GM18519 (cell line): ENCODE data around the gene CCDC184.
"Not testable (repeated sequence)": the region's sequence is repeated elsewhere in the genome, so short reads cannot be mapped to it uniquely, and the experiment has no call there.

Experiments
- ATAC-seq: cut with Tn5 transposase; IDR thresholded peaks from one replicate; pipeline ENCODE4 v1.9.1; 2021; ENCODE audit warnings: mild to moderate bottlenecking, moderate library complexity; ENCODE audit not compliant: unreplicated experiment, low FRiP score

CCDC184 gene

GRCh38 chr12:48183091-48183875 lies at the start of gene CCDC184:
Gene CCDC184 (plus strand): TSS chr12:48183644. CDS start chr12:48184123, 479 bp downstream.
- ATAC-seq: peak; percentile 33

GRCh38 chr12:48135027-48135426 lies 48.4 kb upstream of the CCDC184 start:
- no peak for ATAC-seq

- no peak for ATAC-seq
Measured at GRCh38 chr12:48142818-48143674, 40.4 kb upstream of the CCDC184 start.

DNA sequence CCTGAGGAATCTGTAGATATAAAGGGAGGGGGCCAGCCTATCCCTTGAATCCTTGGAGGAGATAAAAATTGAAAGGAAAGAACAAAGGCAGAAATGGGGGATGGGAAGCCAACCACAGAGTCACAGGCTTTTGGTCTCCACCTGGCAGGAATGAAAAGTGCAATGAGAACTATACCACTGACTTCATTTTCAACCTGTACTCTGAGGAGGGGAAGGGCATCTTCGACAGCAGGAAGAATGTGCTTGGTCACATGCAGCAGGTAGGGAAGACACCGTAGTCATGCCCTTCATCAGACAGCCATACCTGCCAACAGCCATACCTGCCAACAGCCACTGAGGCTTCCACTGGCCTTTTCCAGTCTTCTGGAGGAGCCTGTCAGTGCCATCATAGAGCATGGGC lies 39.5 kb upstream of the CCDC184 start:
- ATAC-seq: no peak

- no peak for ATAC-seq
Measured at GRCh38 chr12:48145981-48146380, 37.5 kb upstream of the CCDC184 start.

DNA sequence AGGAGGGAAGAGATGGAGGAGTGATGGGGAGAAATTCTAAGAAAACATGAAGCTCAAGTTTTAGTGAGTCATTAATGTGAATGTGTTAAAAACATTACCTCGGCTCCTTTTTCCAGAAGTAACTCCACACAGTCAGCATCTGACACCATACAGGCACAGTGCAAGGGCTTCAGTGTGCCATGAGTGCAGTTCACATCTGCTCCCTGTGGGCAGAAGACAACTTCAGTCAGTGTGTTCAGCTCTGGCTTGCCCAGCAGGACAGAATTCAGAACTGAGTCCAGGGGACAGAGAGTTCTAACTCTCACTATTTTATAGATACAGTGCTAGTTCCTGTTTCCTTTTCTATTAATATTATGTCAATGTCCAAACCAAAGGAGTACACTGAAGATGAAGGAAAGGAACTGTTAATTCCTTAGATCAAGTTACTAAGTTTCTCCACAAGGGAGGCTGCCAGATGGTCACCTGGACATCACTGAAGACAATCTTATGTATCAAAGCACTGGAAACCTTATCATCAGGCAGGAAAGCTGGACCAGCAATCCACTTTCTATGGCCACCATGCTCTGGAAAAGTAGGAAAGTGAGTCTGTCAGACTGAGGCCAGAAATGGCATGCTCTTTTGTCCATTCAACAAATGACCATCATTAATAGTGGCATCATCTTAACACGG lies 32.2 kb upstream of the CCDC184 start:
- no peak for ATAC-seq

DNA sequence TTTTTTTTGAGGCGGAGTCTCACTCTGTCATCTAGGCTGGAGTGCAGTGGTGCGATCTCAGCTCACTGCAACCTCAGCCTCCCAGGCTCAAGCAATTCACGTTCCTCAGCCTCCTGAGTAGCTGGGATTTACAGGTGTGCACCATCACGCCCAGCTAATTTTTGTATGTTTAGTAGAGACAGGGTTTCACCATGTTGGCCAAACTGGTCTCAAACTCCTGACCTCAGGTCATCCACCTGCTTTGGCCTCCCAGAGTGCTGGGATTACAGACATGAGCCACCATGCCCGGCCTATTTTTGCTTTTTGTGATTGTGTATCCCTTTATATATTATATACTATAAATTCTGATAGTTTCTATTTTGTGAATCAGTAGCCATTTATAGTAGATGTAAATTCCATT lies 27.7 kb upstream of the CCDC184 start:
- ATAC-seq: not testable (repeated sequence)

DNA sequence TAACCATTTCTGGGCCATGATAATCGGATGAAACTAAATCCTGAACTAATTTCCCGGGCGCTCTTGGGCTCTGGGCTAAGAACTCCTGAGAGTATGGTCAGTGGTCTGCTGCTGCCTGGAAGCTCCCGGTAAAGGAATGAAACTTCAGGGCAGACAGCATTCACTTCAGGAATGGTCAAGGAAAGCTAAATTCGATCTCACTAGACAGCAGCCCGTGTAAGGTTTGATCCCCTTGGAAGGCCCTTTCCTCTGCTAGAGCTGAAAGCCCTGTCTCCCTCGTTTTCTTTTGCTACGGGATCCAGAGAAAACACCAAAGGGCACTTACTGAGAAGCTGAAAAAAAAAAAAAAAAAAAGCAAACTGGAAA lies 26.8 kb upstream of the CCDC184 start:
- no peak for ATAC-seq

DNA sequence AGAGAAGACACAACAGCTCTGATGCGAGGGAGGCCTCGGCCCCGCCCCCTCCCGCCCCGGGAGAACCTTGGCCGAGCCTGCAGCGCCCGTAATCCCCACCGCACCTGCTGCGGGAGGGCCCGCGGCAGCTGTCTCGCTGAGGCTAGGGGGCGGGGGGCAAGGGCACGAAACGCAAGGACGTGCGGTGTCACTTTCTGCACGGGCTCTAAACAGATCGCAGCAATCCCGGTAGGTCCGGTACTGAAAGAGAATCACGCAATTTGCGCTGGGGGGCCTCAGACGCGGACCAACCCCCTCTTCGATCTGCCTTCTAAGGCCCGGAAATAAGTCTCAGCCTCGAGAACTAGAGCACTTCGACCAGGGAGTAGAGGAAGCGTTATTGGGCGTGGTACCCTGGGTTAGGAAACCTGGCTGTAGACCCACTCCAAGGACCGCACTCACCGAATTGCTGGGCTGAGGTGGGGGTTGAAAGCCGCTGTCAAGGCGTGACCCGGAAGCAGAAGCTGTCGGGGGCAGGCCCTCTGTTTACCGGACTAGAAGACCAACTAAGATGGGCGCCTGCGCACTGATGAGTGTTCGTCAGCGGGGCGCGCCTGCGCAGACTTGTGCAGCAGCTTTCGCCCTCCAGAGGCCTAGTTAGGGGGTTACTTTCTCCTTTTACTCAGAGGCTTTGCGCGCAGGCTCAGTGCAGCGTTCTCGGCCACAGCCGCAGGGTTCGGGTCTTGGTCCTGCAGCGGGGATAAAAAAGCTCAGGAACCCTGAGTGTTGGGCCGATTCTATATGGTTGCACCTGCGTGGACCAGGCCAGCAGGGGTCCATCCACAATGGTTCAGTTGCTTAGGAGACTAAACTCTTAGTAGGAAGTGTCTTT lies 26.2 kb upstream of the CCDC184 start, which contains the start of gene ASB8:
Gene ASB8 (minus strand): TSS at position 498 of the 871 bp plus-strand sequence. CDS start 4,019 bp downstream, outside the sequence.
- ATAC-seq: peak; percentile 87

DNA sequence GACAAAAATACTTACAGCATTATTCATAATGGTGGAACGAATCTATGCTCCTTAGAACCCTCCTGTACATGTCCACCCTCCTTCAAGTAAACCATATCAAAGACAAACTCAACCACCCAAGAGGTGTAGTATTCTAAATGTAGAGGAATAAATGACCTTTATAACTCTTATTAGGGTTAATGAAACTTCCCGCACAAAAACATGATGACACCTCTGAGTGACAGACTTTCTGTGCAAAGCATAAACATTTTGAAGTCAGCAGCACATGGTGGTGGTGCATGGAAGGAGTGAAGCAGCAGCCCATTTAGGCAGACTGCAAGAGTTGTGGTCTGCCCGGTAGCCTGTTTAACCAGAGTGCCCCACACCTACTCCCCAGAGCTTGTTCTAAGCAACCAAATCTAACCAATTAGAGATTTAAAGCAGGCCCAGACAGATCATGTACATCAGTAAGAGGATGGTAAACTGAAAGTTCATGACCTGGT lies 25.5 kb upstream of the CCDC184 start:
- no peak for ATAC-seq

GRCh38 chr12:48160046-48160445 lies 23.4 kb upstream of the CCDC184 start:
- ATAC-seq: no peak

GRCh38 chr12:48160807-48161206 lies 22.6 kb upstream of the CCDC184 start:
- no peak for ATAC-seq

- ATAC-seq: no peak
Measured at GRCh38 chr12:48163150-48163747, 20.2 kb upstream of the CCDC184 start.

DNA sequence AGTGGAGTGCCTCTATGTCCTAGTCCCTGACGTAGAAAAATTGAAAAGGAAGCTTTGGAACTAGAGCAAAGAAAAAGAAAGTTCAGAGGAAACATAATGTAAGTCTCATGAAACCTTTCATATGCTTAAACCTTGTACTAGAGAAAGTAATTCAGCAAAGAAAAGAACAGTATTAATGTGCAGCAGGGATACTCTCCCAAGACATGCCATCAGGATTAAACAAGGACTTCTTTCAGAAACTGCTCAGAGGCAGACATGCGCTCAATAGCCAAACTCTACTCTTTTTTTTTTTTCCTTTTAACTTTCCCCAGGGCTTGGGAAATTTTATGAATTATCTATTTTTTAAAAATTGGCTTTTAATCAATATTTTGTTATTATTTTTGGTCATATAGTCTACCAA lies 19.0 kb upstream of the CCDC184 start:
- no peak for ATAC-seq

DNA sequence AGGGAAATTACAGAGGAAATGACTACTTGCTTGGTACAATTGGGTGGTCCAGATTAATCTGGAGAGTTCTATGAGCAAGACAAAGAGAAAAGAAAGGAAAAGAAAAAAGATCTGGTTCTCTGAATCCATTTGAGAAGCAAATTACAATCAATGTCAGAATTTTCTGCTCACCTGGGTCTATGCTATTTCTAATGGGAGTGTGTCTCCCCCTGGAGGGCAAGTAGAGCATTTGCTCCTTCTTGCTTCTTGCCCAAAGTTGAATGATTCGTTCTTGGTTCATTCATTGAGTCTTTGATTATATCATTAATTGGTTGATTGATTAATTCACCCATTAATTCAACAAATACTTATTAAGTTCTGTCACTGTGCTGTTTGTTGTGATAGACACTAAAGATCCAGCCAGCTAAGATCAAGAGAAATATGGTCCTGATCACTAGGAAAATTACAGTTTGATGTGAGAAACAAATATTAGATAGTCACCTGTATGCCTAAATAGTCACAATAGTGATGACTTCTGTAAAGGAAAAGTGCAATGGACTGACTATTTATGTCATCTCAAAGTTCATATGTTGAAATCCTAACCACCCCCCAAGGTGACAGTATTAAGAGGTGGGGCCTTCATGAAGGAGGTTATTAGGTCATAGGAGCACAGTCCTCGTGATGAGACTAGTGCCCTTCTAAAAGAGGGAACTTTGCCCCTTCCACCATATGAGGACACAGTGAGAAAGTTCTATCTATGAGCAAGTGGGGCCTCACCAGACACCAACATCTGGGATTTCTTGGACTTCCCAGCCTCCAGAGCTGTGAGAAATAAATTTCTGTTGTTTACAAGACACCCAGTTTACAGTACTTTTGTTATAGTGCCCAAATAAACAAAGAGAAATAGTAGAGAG lies 18.1 kb upstream of the CCDC184 start:
- no peak for ATAC-seq

DNA sequence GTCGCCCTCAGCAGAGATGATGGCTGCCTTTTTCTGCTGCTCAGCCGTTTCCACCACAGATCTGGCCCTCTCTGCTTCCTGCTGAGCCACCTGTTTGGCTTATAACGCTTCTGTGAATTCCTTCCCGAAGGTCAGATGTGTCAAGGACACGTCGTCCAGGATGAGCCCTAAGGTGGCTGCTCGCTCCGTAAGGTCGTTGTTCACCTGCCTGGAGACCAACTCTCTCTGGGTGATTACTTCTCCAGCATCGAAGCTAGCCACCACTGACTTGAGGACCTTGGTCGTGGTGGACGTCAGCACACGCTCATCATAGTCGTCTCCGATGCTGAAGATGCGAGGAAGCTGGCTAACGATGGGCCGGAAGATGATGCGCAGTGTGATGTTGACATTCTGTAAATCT lies 14.4 kb upstream of the CCDC184 start:
- ATAC-seq: no peak

GRCh38 chr12:48175613-48176416 lies 7.6 kb upstream of the CCDC184 start:
- no peak for ATAC-seq

DNA sequence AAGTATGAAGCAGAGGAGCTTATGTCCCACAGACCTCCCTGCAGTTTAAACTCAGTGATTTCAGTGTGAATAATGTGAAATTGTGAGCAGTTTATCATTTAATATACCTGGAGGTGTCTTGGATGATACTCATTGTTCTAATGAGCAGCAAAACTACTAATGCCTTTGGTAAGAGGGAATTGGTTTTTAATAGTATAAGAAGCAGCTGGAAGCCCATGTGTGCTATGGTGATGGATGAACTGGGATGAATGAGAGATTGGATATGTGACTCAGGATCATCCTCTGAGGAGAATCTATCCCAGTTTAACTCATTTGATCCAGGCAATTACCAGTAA lies 7.1 kb upstream of the CCDC184 start:
- ATAC-seq: no peak
